ENCODE measurements around the gene TLR2. TPM values are rescaled to one million over a fixed set of nuclear protein-coding genes. Genes with fewer than 3 reads are reported as not detected.

The TLR2 gene
- total and polyA plus RNA-seq, 2 donors (not counting 3 experiments of a cell fraction or from before 2014, with no cell fraction given): 0.29 to 1.4 TPM

- Histone ChIP-seq H3K4me3 (replicated peaks in 1 of 3; ENCODE audit: insufficient read depth in 1 of 3, low read depth in 1 of 3, low read length in 3 of 3) (no peak overlapping the region), H3K27me3 (ENCODE audit: control insufficient read depth in 2 of 2, insufficient read depth in 2 of 2, low read length in 2 of 2) (no peaks in the 10 kb centered on the region), H3K4me1 (ENCODE audit: control insufficient read depth, extremely low read depth, insufficient read depth, low read length) (no peaks in the 10 kb centered on the region), H3K9ac (replicated peaks; ENCODE audit: extremely low read depth, insufficient read depth, low read length) (no peak overlapping the region), H3K9me1 (replicated peaks; ENCODE audit: control insufficient read depth, extremely low read depth, insufficient read depth, low read length) (no peaks in the 10 kb centered on the region), H3K79me2 (ENCODE audit: control insufficient read depth, insufficient read depth, low read length) (no peaks in the 10 kb centered on the region), H4K20me1 (replicated peaks; ENCODE audit: control insufficient read depth, extremely low read depth, insufficient read depth, low read length) (no peaks in the 10 kb centered on the region), H3K4me2 (ENCODE audit: insufficient read depth, low read length) (no peak overlapping the region), H2AFZ (ENCODE audit: low read depth, low read length) (no peak overlapping the region), H3K27ac (ENCODE audit: insufficient read depth, low read depth, low read length) (no peak overlapping the region), H3K9me3 (replicated peaks; ENCODE audit: control insufficient read depth, insufficient read depth, low read length) (no peaks in the 10 kb centered on the region), H3K36me3 (ENCODE audit: control insufficient read depth in 2 of 2, extremely low read depth in 1 of 2, insufficient read depth in 2 of 2, low read length in 2 of 2) (no peaks in the 10 kb centered on the region)
- ChIA-PET POLR2A (no interaction called here), CTCF (interaction anchor here (1.1 kb wide), 1 partner anchor 18 kb away, joined by 3 read pairs; no protein-coding TSS in a partner anchor)
- FAIRE-seq (no peak), DNase-seq (ENCODE audit: low read depth, low spot score) (no peak)
- intact Hi-C loops (cut with micrococcal nuclease): no loop called here
- BruUV-seq (replicated peaks): no TSS peak
- TF ChIP-seq FOS (IDR thresholded peaks at IDR 0.05; ENCODE audit: borderline replicate concordance, insufficient read depth, low read length) (no peak), POLR2AphosphoS5 (IDR thresholded peaks at IDR 0.05; ENCODE audit: insufficient read depth, low read depth, low read length) (no peak), EZH2 (IDR thresholded peaks at IDR 0.05; ENCODE audit: borderline replicate concordance, low read depth, low read length, severe bottlenecking) (no peak), POLR2A (IDR thresholded peaks at IDR 0.05; ENCODE audit: low read depth, low read length) (no peak), CTCF (IDR thresholded peaks at IDR 0.05; ENCODE audit: extremely low read depth in 1 of 2, insufficient read depth in 1 of 2, low read depth in 1 of 2, low read length in 2 of 2) (no peak), GATA2 (IDR thresholded peaks at IDR 0.05; ENCODE audit: insufficient read depth, insufficient read length, low read depth, low read length) (no peak), JUN (IDR thresholded peaks at IDR 0.05; ENCODE audit: borderline replicate concordance, insufficient read depth, insufficient read length, low read depth) (no peak), MYC (IDR thresholded peaks at IDR 0.05; ENCODE audit: low read depth, low read length) (no peak)
- TF ChIP-seq, protein P1, sequence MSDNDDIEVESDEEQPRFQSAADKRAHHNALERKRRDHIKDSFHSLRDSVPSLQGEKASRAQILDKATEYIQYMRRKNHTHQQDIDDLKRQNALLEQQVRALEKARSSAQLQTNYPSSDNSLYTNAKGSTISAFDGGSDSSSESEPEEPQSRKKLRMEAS (IDR thresholded peaks at IDR 0.05; ENCODE audit: insufficient read depth, insufficient read length): no peak
- dilution Hi-C loops (cut with MboI; ENCODE audit: extremely low pct_ligation_motif_present, low sequenced_read_pairs): no loop called here
These were observed 44.6 kb downstream of the TLR2 start for GRCh38 chr4:153728660-153729059.
